NCI-H82 treated with DMSO at 0.1 percent for 48 hours (cell line): ENCODE results near the gene RPS3.

Experiments used
- DNase-seq: peaks from one replicate; lab custom pipeline; 2025; ENCODE audit not compliant: unreplicated experiment; lab: John Stamatoyannopoulos, UW

Gene RPS3

GRCh38 chr11:75434051-75434450, 34.7 kb downstream of the RPS3 start:
- no peak for DNase-seq

- no peak for DNase-seq
Measured at GRCh38 chr11:75434886-75435570, 35.7 kb downstream of the RPS3 start.

GRCh38 chr11:75435571-75435925, 36.2 kb downstream of the RPS3 start:
- DNase-seq: no peak

- no peak for DNase-seq
Measured at GRCh38 chr11:75436806-75437205, 37.5 kb downstream of the RPS3 start.

- DNase-seq: no peak
Measured at GRCh38 chr11:75437966-75438659, 38.8 kb downstream of the RPS3 start.

GRCh38 chr11:75439026-75439425, 39.7 kb downstream of the RPS3 start:
- DNase-seq: no peak

- DNase-seq: no peak
Measured at GRCh38 chr11:75439495-75440120, 40.3 kb downstream of the RPS3 start.

GRCh38 chr11:75440960-75441803, 41.9 kb downstream of the RPS3 start:
- DNase-seq: no peak

- no peak for DNase-seq
Measured at GRCh38 chr11:75441804-75442132, 42.5 kb downstream of the RPS3 start.

- no peak for DNase-seq
Measured at GRCh38 chr11:75442161-75442885, 43.0 kb downstream of the RPS3 start.

GRCh38 chr11:75443043-75443442, 43.7 kb downstream of the RPS3 start:
- DNase-seq: no peak

- no peak for DNase-seq
Measured at GRCh38 chr11:75445315-75445953, 46.1 kb downstream of the RPS3 start.

GRCh38 chr11:75447415-75447814, 48.1 kb downstream of the RPS3 start:
- no peak for DNase-seq

- DNase-seq: no peak
Measured at GRCh38 chr11:75449271-75449670, 50.0 kb downstream of the RPS3 start.

GRCh38 chr11:75449776-75450175, 50.5 kb downstream of the RPS3 start:
- DNase-seq: no peak

GRCh38 chr11:75450236-75450635, 50.9 kb downstream of the RPS3 start:
- no peak for DNase-seq

- no peak for DNase-seq
Measured at GRCh38 chr11:75450826-75451821, 51.8 kb downstream of the RPS3 start.

- DNase-seq: no peak
Measured at GRCh38 chr11:75453916-75454655, 54.8 kb downstream of the RPS3 start.

- DNase-seq: no peak
Measured at GRCh38 chr11:75454987-75455386, 55.7 kb downstream of the RPS3 start.
